Right lobe of liver (tissue), 6 donors: Measurements from ENCODE around the gene UBE3C. TPM values are rescaled to one million over a fixed set of nuclear protein-coding genes. Genes with fewer than 3 reads are reported as not detected.

Source experiments
- ATAC-seq, 4 donors: fragments of 200-7000 bp; cut with Tn5 transposase; one replicate each; pipeline ENCODE4 v1.9.1; 2020; ENCODE audit warnings: mild to moderate bottlenecking in 4 of 4, moderate library complexity in 4 of 4
- DNase-seq, 3 donors: peaks; one replicate each; pipeline ENCODE4 v3.0.0-alpha.2; 2020
- H3K27ac ChIP-seq, 3 donors: fragments of 200-600 bp; one replicate each; pipeline ENCODE4 v1.8.0; 2022
- H3K27me3 ChIP-seq, 2 donors: fragments of 200-600 bp; one replicate each; pipeline ENCODE4 v1.8.0; 2022
- H3K36me3 ChIP-seq, 4 donors: fragments of 200-600 bp; sonication (generic) in 1 of 4; one replicate each; pipeline versions ENCODE4 v1.5.1 to v1.8.0; 2017 to 2022; ENCODE audit warnings: control low read depth in 1 of 4
- H3K4me1 ChIP-seq, 4 donors: fragments of 200-600 bp; sonication (generic) in 1 of 4; one replicate each; pipeline versions ENCODE4 v1.5.1 to v1.8.0; 2017 to 2022; ENCODE audit warnings: control low read depth in 1 of 4
- H3K4me3 ChIP-seq, 3 donors: fragments of 200-600 bp; one replicate each; pipeline ENCODE4 v1.8.0; 2022
- H3K9me3 ChIP-seq, 4 donors: fragments of 200-600 bp; sonication (generic) in 1 of 4; one replicate each; pipeline versions ENCODE4 v1.5.1 to v1.8.0; 2017 to 2022; ENCODE audit warnings: control low read depth in 1 of 4
- POLR2A ChIP-seq: fragments of 450-650 bp; IDR thresholded peaks from one replicate; pipeline ENCODE4 v1.6.1; 2017; ENCODE audit warnings: antibody characterized with exemption, mild to moderate bottlenecking
- WGBS: methylation state at CpG from one replicate; pipeline ENCODE4 v1.1.6; 2018; ENCODE audit warnings: low coverage, low lambda C conversion rate; ENCODE audit not compliant: insufficient coverage; ENCODE audit errors: missing lambda C conversion rate; 5-methylcytosine and 5-hydroxymethylcytosine counted together
- intact Hi-C, 2 donors: fragments of 100-400 bp; cut with DNase I; formaldehyde crosslinking; loops; one replicate each; pipeline versions ENCODE4 v1.11.2 to v1.14.1; 2022
- total RNA-seq, 6 experiments: library from RNA; depleted of rRNA in 2 of 6; stranded (reverse); fragments of >200 nt in 2 of 6; fragmentation: NEBNext Ultra II Directional in 3 of 6; extraction: Animal tissue kit (Norgen Biotek cat#: 25700) in 3 of 6; gene quantifications; one replicate each; pipeline versions ENCODE4 v1.1.0 to v1.2.4, GENCODE V29; 2016 to 2023
- TF ChIP-seq, protein P1 (sequence below), 4 donors: fragments of 200-600 bp in 3 of 4; fragments of 450-650 bp in 1 of 4; IDR thresholded peaks; one replicate each; pipeline versions ENCODE4 v1.5.1 to v1.8.0; 2016 to 2022; ENCODE audit warnings: antibody characterized with exemption in 4 of 4, mild to moderate bottlenecking in 2 of 4
- donor health status: DM: no; HTN: yes; CAD: no.
- donor health status: DM: no; HTN: no; CAD: no.
- donor health status: DM: no; HTN: no; CAD: no.
- donor health status: DM: no; HTN: yes; CAD: no.
- donor health status: DM: no; HTN: yes; CAD: no.

Gene UBE3C
- total RNA-seq, 6 experiments from 2014 or later, result 28.3 to 48.1 (median 31.9) TPM

DNA sequence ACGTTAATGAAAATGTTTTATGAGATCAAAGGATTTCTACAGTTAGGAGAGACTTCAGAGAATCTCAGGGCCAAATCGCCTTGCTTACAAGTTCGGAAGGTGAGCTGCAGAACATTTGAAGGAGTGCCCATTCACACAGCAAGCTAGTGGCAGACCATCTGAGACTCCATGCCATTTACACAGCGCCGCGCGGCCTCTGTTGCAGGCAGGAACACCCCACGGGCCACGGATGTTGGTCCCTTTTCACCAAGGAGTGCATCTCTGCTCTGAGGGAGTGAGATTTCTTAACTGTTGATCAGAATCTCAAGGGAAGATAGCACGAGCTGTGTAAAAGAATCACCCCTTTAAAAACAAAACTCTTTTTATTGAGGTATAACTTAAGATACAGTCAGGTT is 1.8 kb downstream of the UBE3C start:
- no peaks in the 10 kb centered on the region for H3K9me3 ChIP-seq
- DNase-seq (no peak), ATAC-seq (no peak)
- H3K4me3 ChIP-seq, result no peak overlapping the region
- no peak overlapping the region for H3K27ac ChIP-seq
- no peaks in the 10 kb centered on the region for H3K27me3 ChIP-seq
- TF ChIP-seq, protein P1, sequence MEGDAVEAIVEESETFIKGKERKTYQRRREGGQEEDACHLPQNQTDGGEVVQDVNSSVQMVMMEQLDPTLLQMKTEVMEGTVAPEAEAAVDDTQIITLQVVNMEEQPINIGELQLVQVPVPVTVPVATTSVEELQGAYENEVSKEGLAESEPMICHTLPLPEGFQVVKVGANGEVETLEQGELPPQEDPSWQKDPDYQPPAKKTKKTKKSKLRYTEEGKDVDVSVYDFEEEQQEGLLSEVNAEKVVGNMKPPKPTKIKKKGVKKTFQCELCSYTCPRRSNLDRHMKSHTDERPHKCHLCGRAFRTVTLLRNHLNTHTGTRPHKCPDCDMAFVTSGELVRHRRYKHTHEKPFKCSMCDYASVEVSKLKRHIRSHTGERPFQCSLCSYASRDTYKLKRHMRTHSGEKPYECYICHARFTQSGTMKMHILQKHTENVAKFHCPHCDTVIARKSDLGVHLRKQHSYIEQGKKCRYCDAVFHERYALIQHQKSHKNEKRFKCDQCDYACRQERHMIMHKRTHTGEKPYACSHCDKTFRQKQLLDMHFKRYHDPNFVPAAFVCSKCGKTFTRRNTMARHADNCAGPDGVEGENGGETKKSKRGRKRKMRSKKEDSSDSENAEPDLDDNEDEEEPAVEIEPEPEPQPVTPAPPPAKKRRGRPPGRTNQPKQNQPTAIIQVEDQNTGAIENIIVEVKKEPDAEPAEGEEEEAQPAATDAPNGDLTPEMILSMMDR (IDR thresholded peaks at IDR 0.05), result no peak
- no peak for TF ChIP-seq POLR2A
- H3K4me1 ChIP-seq, result peaks cover 0 to 24% (median 6%) of the 10 kb centered on the region in 4 donors
- WGBS, result 72% methylated on average over 3 of the region's 10 CpGs
- peaks cover 0 to 8% (median 0%) of the 10 kb centered on the region in 4 donors for H3K36me3 ChIP-seq
- intact Hi-C loops, result no loop called here

DNA sequence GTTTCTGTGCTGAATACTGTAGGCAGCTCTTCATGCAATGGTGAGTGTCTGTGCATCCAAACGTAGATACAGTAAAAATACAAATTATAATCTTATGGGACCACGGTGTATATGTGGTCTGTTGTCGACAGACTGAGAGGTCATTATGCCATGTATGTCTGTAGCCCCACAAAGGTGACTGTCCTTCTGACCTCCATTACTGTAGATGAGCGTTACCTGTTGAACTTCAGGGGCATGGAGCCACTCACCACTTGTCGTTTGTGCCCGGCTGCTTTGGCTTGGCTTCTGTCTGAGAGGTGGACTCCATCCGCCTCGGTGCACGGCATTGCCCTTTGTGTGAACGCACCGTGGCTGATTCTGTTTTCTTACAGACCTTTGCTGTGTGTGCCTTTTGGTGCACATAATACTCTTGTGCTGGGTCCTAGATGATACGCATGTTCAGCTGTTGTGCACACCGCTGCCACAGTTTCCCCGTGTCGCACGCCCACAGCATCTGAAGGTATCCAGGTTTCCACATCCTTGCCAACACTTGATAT is 2.9 kb downstream of the UBE3C start:
- WGBS, result 90% methylated on average over 2 of the region's 16 CpGs
- TF ChIP-seq POLR2A, result no peak
- H3K4me1 ChIP-seq, result peaks cover 0 to 24% (median 6%) of the 10 kb centered on the region in 4 donors
- no peaks in the 10 kb centered on the region for H3K9me3 ChIP-seq
- H3K4me3 ChIP-seq, result no peak overlapping the region
- peaks cover 0 to 8% (median 0%) of the 10 kb centered on the region in 4 donors for H3K36me3 ChIP-seq
- ATAC-seq, result no peak
- DNase-seq, result no peak
- intact Hi-C loops, result no loop called here
- no peaks in the 10 kb centered on the region for H3K27me3 ChIP-seq
- H3K27ac ChIP-seq, result no peak overlapping the region

DNA sequence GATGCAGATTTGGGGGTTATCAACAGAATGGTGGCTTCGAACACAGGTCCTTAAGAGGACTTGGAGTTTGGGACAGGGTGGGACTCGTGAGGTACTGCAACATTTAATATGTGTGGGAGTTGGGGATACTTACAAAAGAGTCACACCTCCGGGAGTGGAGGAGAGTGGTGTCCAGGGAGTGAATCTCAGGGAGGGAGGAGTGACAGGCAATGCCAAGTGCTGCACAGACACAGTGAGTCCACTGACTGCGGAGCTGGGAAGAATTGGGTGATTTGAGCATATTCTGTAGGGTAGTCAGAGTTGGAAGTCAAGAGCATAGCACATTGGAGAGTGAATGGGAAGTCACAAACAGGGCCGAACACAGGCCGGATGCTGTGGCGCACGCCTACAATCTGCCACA is 5.1 kb downstream of the UBE3C start:
- Histone ChIP-seq H3K27ac (no peak overlapping the region), H3K9me3 (no peaks in the 10 kb centered on the region), H3K27me3 (no peaks in the 10 kb centered on the region), H3K4me1 (peaks cover 0 to 19% (median 6%) of the 10 kb centered on the region in 4 donors), H3K4me3 (no peak overlapping the region), H3K36me3 (peaks cover 0 to 8% (median 0%) of the 10 kb centered on the region in 4 donors)
- DNase-seq (no peak), ATAC-seq (no peak)
- intact Hi-C loops, result no loop called here
- 83% methylated on average over 4 of the region's 8 CpGs for WGBS
- no peak for TF ChIP-seq POLR2A
- TF ChIP-seq, protein P1 (IDR thresholded peaks at IDR 0.05), result no peak

DNA sequence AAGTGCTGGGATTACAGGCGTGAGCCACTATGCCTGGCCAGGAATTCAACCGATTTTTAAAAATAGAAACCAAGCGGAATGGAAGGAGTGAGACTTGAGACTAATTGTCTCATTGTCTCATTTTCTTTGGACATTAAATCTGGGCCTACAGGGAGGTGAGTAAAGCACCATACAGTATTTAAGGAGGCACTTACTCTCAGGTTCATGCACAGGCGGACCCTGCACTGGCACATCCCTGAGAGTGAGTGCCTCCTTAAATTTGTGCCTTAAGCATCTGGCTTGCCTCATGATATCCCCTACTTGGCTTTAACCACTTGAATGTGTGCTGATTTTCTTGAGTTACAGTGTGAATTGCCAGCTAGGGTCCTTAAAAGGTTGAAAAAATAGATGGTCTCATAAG is 10.6 kb downstream of the UBE3C start:
- no peak for ATAC-seq
- no peaks in the 10 kb centered on the region for H3K27me3 ChIP-seq
- no peak for DNase-seq
- no peak overlapping the region for H3K4me3 ChIP-seq
- no peaks in the 10 kb centered on the region for H3K9me3 ChIP-seq
- WGBS, result 95% methylated on average over 2 of the region's 4 CpGs
- no peak overlapping the region for H3K27ac ChIP-seq
- peaks cover 0 to 24% (median 6%) of the 10 kb centered on the region in 4 donors for H3K4me1 ChIP-seq
- no peaks in the 10 kb centered on the region for H3K36me3 ChIP-seq
- TF ChIP-seq, protein P1 (IDR thresholded peaks at IDR 0.05), result no peak
- no peak for TF ChIP-seq POLR2A
- intact Hi-C loops, result no loop called here

DNA sequence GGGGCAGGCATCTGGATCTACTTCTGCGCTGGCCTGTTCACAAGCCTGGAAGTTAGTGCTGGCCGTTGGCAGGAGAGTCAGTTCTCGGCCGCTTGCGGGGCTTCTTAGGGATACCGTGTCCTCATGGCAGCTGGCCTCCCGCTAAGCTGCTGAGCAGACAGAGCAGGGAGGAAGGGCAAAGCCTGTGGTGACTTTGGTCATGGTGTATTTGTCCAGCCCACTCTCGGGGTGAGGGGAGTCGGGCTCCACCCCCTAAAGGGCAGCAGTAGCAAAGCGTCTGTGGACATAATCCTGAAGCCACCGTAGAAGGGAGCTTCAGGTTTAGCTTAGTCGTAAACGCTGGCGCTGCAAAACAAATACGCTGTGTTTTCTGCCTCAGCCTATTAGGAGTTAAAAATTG is 12.2 kb downstream of the UBE3C start:
- H3K4me3 ChIP-seq, result no peak overlapping the region
- no peaks in the 10 kb centered on the region for H3K9me3 ChIP-seq
- DNase-seq (peak in 2 of 3 donors; percentile 38 to 61), ATAC-seq (peak; percentile 77 to 93 (median 88))
- no peaks in the 10 kb centered on the region for H3K36me3 ChIP-seq
- no peaks in the 10 kb centered on the region for H3K27me3 ChIP-seq
- TF ChIP-seq, protein P1 (IDR thresholded peaks at IDR 0.05), result no peak
- TF ChIP-seq POLR2A, result no peak
- 38% methylated on average over 11 of the region's 15 CpGs for WGBS
- peaks cover 0 to 24% (median 6%) of the 10 kb centered on the region in 4 donors for H3K4me1 ChIP-seq
- intact Hi-C loops, result no loop called here
- no peak overlapping the region for H3K27ac ChIP-seq
